Measurements from ENCODE around the gene FURIN. TPM values are rescaled to one million over a fixed set of nuclear protein-coding genes. Genes with fewer than 3 reads are reported as not detected.

The FURIN gene
- polyA plus RNA-seq, 1 of the 3 experiments (the other 2 are of a cell fraction): 40.8 TPM

GRCh38 chr15:90892498-90893174 lies 24.2 kb downstream of the FURIN start:
- no peak for TF ChIP-seq MXI1 (IDR thresholded peaks at IDR 0.05; ENCODE audit: low read depth, low read length)
- TF ChIP-seq IRF3 (IDR thresholded peaks at IDR 0.05; ENCODE audit: low read depth, low read length): no peak
- no peak for TF ChIP-seq SMC3 (IDR thresholded peaks at IDR 0.05; ENCODE audit: low read depth, low read length)
- no peak for TF ChIP-seq GATA2 (CRISPR knock-in tag; IDR thresholded peaks at IDR 0.05)
- TF ChIP-seq REST (IDR thresholded peaks at IDR 0.05; ENCODE audit: low read depth, low read length): no peak
- TF ChIP-seq GABPA (IDR thresholded peaks at IDR 0.05; ENCODE audit: low read depth): no peak
- no peak for TF ChIP-seq FOXJ3 (CRISPR knock-in tag; IDR thresholded peaks at IDR 0.05)
- no peak for TF ChIP-seq EZH2phosphoT487 (IDR thresholded peaks at IDR 0.05; ENCODE audit: borderline replicate concordance, low read depth)
- no peak for TF ChIP-seq RFX5 (IDR thresholded peaks at IDR 0.05; ENCODE audit: low read length)
- no peaks in the 10 kb centered on the region for H3K9me2 ChIP-seq
- no peak for DNase-seq
- H3K27ac ChIP-seq (ENCODE audit: low read depth in 2 of 2, low read length in 1 of 2): no peak overlapping the region
- no peak overlapping the region for H3K4me3 ChIP-seq (ENCODE audit: low read depth in 2 of 2, low read length in 1 of 2)
- H3K27me3 ChIP-seq (ENCODE audit: insufficient read depth): no peaks in the 10 kb centered on the region
- no peaks in the 10 kb centered on the region for H3K9me3 ChIP-seq
- H3K9ac ChIP-seq: no peak overlapping the region
- POLR2A ChIA-PET: no interaction called here
- WGBS (ENCODE audit: low lambda C conversion rate): 85% methylated on average over 23 of the region's 29 CpGs
- CTCF ChIA-PET: interaction anchor here (0.8 to 6.4 kb wide), 4 partner anchors 10 to 246 kb away, joined by 3 to 93 read pairs (median 7); partner anchors contain the start of genes HDDC3, MAN2A2 and UNC45A
- no peaks in the 10 kb centered on the region for H3F3A ChIP-seq (replicated peaks; ENCODE audit: insufficient read depth)
- peaks cover 0 to 8% of the 10 kb centered on the region in 2 experiments; a peak in 1 of 4 replicates for H3K4me1 ChIP-seq (ENCODE audit: control insufficient read depth in 1 of 2, insufficient read depth in 2 of 2, low read depth in 1 of 2, low read length in 1 of 2)
- H3K4me2 ChIP-seq: no peak overlapping the region
- H2AFZ ChIP-seq (ENCODE audit: low read depth): no peak overlapping the region
- no peaks in the 10 kb centered on the region for H3K79me2 ChIP-seq (ENCODE audit: insufficient read depth)
- no peaks in the 10 kb centered on the region for H3K36me3 ChIP-seq (replicated peaks in 1 of 2; ENCODE audit: control insufficient read depth in 1 of 2, insufficient read depth in 2 of 2, low read length in 1 of 2)
- H4K20me1 ChIP-seq (ENCODE audit: insufficient read depth): no peaks in the 10 kb centered on the region
